KMS-11 (cell line): Measurements from ENCODE around the gene CHD5.

Experiments
- H2AFZ ChIP-seq: fragments of 200-600 bp; sonication (generic); 2 replicates; pipeline ENCODE4 v1.6.1; 2016; ENCODE audit warnings: antibody characterized with exemption, mixed run types, low read depth
- H3K27ac ChIP-seq: fragments of 200-600 bp; sonication (generic); 2 replicates; pipeline ENCODE4 v1.6.1; 2016; ENCODE audit warnings: mild to moderate bottlenecking, mixed run types
- H3K27me3 ChIP-seq: fragments of 200-600 bp; sonication (generic); 2 replicates; pipeline ENCODE4 v1.6.1; 2017; ENCODE audit warnings: mild to moderate bottlenecking, low read depth, mixed run types, moderate library complexity; ENCODE audit not compliant: insufficient read depth
- H3K36me3 ChIP-seq: fragments of 200-600 bp; sonication (generic); 2 replicates; pipeline ENCODE4 v1.6.1; 2017; ENCODE audit warnings: mild to moderate bottlenecking, mixed run types; ENCODE audit not compliant: insufficient read depth
- H3K4me1 ChIP-seq: fragments of 200-600 bp; sonication (generic); 2 replicates; pipeline ENCODE4 v1.6.1; 2016; ENCODE audit warnings: mild to moderate bottlenecking, low read depth, mixed run types; ENCODE audit not compliant: poor library complexity, severe bottlenecking
- H3K4me2 ChIP-seq: fragments of 200-600 bp; sonication (generic); 2 replicates; pipeline ENCODE4 v1.7.0; 2016; ENCODE audit warnings: mild to moderate bottlenecking, mixed run types
- H3K4me3 ChIP-seq: fragments of 200-600 bp; sonication (generic); IDR thresholded peaks from 2 replicates; pipeline ENCODE4 v1.6.1; 2017; ENCODE audit warnings: low read depth, low read length, mixed read lengths; ENCODE audit not compliant: insufficient read depth
- H3K79me2 ChIP-seq: fragments of 200-600 bp; sonication (generic); 2 replicates; pipeline ENCODE4 v1.6.1; 2016; ENCODE audit warnings: low read depth, mixed run types; ENCODE audit not compliant: insufficient read depth
- H3K9ac ChIP-seq: fragments of 200-600 bp; sonication (generic); 2 replicates; pipeline ENCODE4 v1.6.1; 2016; ENCODE audit warnings: mild to moderate bottlenecking, mixed run types
- H4K20me1 ChIP-seq: fragments of 200-600 bp; sonication (generic); 2 replicates; pipeline ENCODE4 v1.6.1; 2016; ENCODE audit warnings: mild to moderate bottlenecking, mixed run types; ENCODE audit not compliant: insufficient read depth
- CTCF ChIP-seq: fragments of 200-600 bp; sonication (generic); conservative IDR thresholded peaks from 2 replicates; pipeline ENCODE4 v1.6.1; 2017; ENCODE audit warnings: low read depth, mild to moderate bottlenecking, antibody characterized with exemption, low read length, moderate library complexity, mixed read lengths

Gene CHD5

GRCh38 chr1:6108937-6109614 lies 71.0 kb downstream of the CHD5 start:
- no peaks in the 10 kb centered on the region for H3K4me1 ChIP-seq
- no peak overlapping the region for H3K9ac ChIP-seq
- H3K36me3 ChIP-seq: no peaks in the 10 kb centered on the region
- peak; percentile 70 for TF ChIP-seq CTCF
- no peaks in the 10 kb centered on the region for H3K79me2 ChIP-seq
- no peak overlapping the region for H2AFZ ChIP-seq
- no peak overlapping the region for H3K27ac ChIP-seq
- H3K4me3 ChIP-seq: no peak overlapping the region
- H4K20me1 ChIP-seq: no peaks in the 10 kb centered on the region
- peaks cover 62% of the 10 kb centered on the region for H3K27me3 ChIP-seq
- H3K4me2 ChIP-seq: no peak overlapping the region

- Histone ChIP-seq H3K27ac (no peak overlapping the region), H4K20me1 (no peaks in the 10 kb centered on the region), H3K4me3 (no peak overlapping the region), H2AFZ (no peak overlapping the region), H3K27me3 (peaks cover 66% of the 10 kb centered on the region), H3K4me1 (no peaks in the 10 kb centered on the region), H3K36me3 (no peaks in the 10 kb centered on the region), H3K9ac (no peak overlapping the region), H3K4me2 (no peak overlapping the region), H3K79me2 (no peaks in the 10 kb centered on the region)
- no peak for TF ChIP-seq CTCF
Measured at GRCh38 chr1:6108476-6108875, 71.6 kb downstream of the CHD5 start.

- Histone ChIP-seq H4K20me1 (no peaks in the 10 kb centered on the region), H3K79me2 (no peaks in the 10 kb centered on the region), H3K36me3 (no peaks in the 10 kb centered on the region), H3K4me1 (no peaks in the 10 kb centered on the region), H3K27ac (no peak overlapping the region), H3K9ac (no peak overlapping the region), H3K4me2 (no peak overlapping the region), H3K4me3 (no peak overlapping the region), H2AFZ (no peak overlapping the region), H3K27me3 (peaks cover 66% of the 10 kb centered on the region)
- no peak for TF ChIP-seq CTCF
Measured at GRCh38 chr1:6107409-6108356, 72.4 kb downstream of the CHD5 start.

- no peaks in the 10 kb centered on the region for H4K20me1 ChIP-seq
- no peak overlapping the region for H3K4me2 ChIP-seq
- H2AFZ ChIP-seq: no peak overlapping the region
- H3K27me3 ChIP-seq: peaks cover 66% of the 10 kb centered on the region
- no peaks in the 10 kb centered on the region for H3K79me2 ChIP-seq
- no peak for TF ChIP-seq CTCF
- no peak overlapping the region for H3K9ac ChIP-seq
- no peaks in the 10 kb centered on the region for H3K36me3 ChIP-seq
- no peak overlapping the region for H3K27ac ChIP-seq
- H3K4me3 ChIP-seq: no peak overlapping the region
- peaks cover 3% of the 10 kb centered on the region for H3K4me1 ChIP-seq
Measured at GRCh38 chr1:6106977-6107376, 73.1 kb downstream of the CHD5 start.
